ENCODE measurements around the gene PDIA6.

DNA sequence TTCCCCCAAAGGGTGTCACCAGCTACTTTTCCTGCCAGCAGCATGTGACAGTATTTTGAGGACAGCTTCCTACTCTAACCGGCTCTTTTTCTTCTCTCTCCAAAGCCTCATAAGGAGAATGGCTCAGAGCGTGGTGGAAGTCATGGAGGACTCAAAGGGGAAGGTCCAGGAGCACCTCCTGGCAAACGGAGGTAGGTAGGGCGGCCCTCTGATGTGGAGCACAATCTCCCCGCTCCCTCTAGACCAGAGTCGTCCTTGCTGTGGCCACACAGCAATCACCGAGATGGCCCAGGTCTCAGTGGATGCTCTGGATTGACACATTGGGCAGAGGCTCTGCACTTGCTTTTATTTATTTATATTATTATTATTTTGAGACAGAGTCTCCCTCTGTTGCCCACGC, 58.7 kb downstream of the PDIA6 start:
- TF ChIP-seq CTCF (IDR thresholded peaks at IDR 0.05; ENCODE audit: low read depth, low read length) (no peak), EZH2phosphoT487 (IDR thresholded peaks at IDR 0.05; ENCODE audit: low read depth) (no peak)

All from OCI-LY3 (cell line).